ENCODE measurements around the gene PFKM.

PFKM gene

DNA sequence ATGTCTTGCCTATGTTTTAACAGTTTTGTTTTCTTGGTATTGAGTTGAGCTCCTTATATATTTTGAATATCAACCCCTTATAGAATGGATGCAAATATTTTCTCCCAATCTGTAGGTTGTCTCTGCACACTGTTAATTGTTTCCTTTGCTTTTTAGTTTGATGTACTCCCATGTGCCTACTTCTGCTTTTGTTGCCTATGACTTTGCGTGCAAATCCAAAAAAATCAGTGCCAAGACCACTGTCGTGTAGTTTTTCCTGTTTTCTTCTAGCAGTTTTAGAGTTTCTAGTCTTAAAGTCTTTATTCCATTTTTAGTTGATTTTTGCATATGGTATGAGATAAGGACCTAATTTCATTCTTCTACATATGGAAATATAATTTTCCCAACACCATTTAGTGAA, 42.1 kb upstream of the PFKM start:
- H3K27ac ChIP-seq, result no peak overlapping the region
- TF ChIP-seq, protein P1, sequence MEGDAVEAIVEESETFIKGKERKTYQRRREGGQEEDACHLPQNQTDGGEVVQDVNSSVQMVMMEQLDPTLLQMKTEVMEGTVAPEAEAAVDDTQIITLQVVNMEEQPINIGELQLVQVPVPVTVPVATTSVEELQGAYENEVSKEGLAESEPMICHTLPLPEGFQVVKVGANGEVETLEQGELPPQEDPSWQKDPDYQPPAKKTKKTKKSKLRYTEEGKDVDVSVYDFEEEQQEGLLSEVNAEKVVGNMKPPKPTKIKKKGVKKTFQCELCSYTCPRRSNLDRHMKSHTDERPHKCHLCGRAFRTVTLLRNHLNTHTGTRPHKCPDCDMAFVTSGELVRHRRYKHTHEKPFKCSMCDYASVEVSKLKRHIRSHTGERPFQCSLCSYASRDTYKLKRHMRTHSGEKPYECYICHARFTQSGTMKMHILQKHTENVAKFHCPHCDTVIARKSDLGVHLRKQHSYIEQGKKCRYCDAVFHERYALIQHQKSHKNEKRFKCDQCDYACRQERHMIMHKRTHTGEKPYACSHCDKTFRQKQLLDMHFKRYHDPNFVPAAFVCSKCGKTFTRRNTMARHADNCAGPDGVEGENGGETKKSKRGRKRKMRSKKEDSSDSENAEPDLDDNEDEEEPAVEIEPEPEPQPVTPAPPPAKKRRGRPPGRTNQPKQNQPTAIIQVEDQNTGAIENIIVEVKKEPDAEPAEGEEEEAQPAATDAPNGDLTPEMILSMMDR (conservative IDR thresholded peaks at IDR 0.05), result no peak
- TF ChIP-seq ZFX (IDR thresholded peaks at IDR 0.05), result no peak

DNA sequence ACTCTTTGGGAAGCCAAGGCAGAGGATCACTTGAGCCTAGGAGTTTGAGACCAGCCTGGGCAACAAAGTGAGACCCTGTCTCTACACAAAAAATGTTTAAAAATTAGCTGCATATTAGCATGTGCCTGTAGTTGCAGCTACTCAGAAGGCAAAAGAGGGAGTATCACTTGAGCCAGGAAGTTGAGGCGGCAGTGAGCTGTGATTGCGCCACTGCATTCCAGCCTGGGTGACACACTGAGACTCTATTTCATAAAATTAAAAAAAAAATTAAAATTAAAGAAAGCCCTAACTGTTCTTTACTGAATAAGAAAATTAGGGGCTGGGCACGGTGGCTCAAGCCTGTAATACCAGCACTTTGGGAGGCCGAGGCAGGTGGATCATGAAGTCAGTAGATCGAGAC, 40.3 kb upstream of the PFKM start:
- no peak overlapping the region for H3K27ac ChIP-seq
- no peak for TF ChIP-seq ZFX (IDR thresholded peaks at IDR 0.05)
- TF ChIP-seq, protein P1 (conservative IDR thresholded peaks at IDR 0.05), result no peak

DNA sequence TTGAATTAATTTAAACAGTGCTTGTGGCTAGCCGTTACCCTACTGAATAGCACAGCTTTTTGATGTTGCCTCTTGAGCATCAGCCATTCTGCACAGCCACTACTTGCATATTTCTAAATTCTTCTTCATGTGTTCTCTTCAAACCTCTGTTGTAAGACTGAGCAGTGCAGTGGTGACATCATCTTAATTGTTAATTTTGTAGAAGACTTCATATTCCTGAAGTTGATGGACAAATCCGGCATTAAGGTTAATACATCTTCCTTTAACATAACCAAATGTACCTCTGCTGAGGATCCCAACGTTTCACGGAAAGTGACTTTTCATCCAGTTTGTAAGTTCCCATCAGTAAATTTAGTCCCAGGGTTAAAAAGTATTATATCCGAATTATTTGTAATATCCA, 38.9 kb upstream of the PFKM start:
- TF ChIP-seq, protein P1 (conservative IDR thresholded peaks at IDR 0.05), result no peak
- no peak for TF ChIP-seq ZFX (IDR thresholded peaks at IDR 0.05)
- no peak overlapping the region for H3K27ac ChIP-seq

DNA sequence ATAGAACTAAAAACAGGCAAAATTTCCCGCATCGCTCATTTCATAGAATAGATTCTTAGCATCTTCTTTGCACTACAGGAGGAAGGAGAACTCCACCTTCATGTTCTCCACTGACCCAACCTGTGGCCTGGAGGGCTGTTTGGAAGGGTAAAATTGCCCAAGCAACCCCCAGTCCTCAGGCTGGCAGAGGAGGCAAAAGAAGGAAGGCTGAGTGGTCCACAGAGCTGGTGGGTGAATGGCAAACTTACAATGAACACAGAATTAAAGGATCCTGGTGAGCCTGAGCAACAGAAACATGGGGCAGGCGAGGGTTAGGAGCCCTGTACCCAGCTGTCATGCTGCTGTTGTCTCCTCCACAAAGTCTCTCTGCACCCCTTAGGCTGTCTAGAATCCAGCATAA, 38.3 kb upstream of the PFKM start:
- no peak overlapping the region for H3K27ac ChIP-seq
- TF ChIP-seq ZFX (IDR thresholded peaks at IDR 0.05), result no peak
- TF ChIP-seq, protein P1 (conservative IDR thresholded peaks at IDR 0.05), result no peak

DNA sequence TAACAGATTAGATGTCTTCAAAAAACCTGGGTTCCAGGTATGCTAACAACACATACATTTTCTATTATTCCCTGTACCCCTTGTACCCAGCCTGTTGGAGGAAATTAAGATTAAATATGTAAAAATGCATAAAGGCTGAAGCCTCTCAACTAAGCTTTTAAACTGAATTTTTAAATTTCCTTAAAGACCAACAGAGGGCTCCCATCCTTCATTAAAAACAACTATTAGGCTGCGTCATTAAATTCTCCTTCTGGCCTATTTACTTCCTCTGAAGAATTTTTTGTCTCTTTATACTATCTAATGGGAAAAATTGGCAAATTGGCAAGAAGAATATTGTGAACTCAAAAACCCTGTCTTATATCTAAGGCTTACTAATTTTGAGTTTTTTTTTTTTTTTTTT, 35.1 kb upstream of the PFKM start:
- TF ChIP-seq ZFX (IDR thresholded peaks at IDR 0.05), result no peak
- TF ChIP-seq, protein P1 (conservative IDR thresholded peaks at IDR 0.05), result peak; percentile 42

DNA sequence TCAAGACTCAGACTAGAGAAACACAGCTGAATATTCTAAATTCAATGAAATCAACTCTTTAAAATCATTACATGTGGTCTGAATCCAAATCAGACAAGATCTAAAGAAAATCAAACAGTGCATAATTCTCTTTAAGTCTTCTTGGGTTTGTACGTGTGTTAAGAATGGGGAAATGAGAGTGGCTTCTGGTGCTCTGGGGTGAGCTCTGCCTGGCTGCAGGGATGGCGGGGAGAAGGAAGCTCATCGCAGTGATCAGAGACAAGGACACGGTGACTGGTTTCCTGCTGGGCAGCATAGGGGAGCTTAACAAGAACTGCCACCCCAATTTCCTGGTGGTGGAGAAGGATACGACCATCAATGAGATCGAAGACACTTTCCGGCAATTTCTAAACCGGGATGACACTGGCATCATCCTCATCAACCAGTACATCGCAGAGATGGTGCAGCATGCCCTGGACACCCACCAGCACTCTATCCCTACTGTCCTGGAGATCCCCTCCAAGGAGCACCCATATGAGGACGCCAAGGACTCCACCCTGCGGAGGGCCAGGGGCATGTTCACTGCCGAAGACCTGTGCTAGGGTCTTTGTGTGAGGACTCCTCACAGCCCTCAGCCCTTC, 34.2 kb upstream of the PFKM start:
- H3K27ac ChIP-seq, result no peak overlapping the region
- TF ChIP-seq, protein P1 (conservative IDR thresholded peaks at IDR 0.05), result no peak
- TF ChIP-seq ZFX (IDR thresholded peaks at IDR 0.05), result no peak

More for the DNA sequence above, 35.1 kb upstream of the PFKM start:
- no peak overlapping the region for H3K27ac ChIP-seq

DNA sequence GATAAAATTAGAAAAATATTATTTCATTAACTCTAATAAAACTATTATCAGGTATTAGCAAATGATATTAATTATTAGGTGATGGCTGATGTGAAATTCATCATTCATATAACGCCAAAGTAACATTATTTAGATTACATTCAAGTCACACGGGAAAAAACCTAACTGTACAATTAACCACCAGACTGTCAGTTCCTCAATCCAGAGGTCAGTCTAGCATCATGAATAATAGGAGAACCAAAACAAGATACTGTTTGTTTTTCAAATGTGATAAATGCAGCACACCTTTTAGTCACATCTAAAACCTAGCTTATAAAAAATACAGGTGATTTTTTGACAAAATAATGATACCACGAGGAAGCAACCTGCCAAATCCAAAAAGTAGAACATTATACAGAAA, 32.8 kb upstream of the PFKM start:
- TF ChIP-seq ZFX (IDR thresholded peaks at IDR 0.05), result no peak
- TF ChIP-seq, protein P1 (conservative IDR thresholded peaks at IDR 0.05), result no peak
- no peak overlapping the region for H3K27ac ChIP-seq
